Parathyroid adenoma (tissue), 2 donors: ENCODE data around the gene GPER1.

ENCODE experiments used
- H2AFZ ChIP-seq: fragments of 300-600 bp; sonication (generic); one replicate; pipeline ENCODE4 v1.7.0; 2017; ENCODE audit warnings: antibody characterized with exemption, mild to moderate bottlenecking
- H3K27ac ChIP-seq: fragments of 300-600 bp; sonication (generic); one replicate; pipeline ENCODE4 v1.7.0; 2017
- H3K27me3 ChIP-seq: fragments of 300-600 bp; sonication (generic); one replicate; pipeline ENCODE4 v1.7.0; 2017; ENCODE audit warnings: low read length; ENCODE audit not compliant: control insufficient read depth, insufficient read depth
- H3K36me3 ChIP-seq: fragments of 300-600 bp; sonication (generic); one replicate; pipeline ENCODE4 v1.7.0; 2017; ENCODE audit warnings: low read length; ENCODE audit not compliant: control insufficient read depth, insufficient read depth
- H3K4me1 ChIP-seq: fragments of 300-600 bp; sonication (generic); one replicate; pipeline ENCODE4 v1.7.0; 2017; ENCODE audit warnings: control low read depth
- H3K4me2 ChIP-seq: fragments of 300-600 bp; sonication (generic); one replicate; pipeline ENCODE4 v1.7.0; 2017; ENCODE audit warnings: low read length
- H3K4me3 ChIP-seq: fragments of 300-600 bp; sonication (generic); one replicate; pipeline ENCODE4 v1.7.0; 2017; ENCODE audit warnings: low read depth, low read length
- H3K79me2 ChIP-seq: fragments of 300-600 bp; sonication (generic); one replicate; pipeline ENCODE4 v1.7.0; 2017; ENCODE audit warnings: control low read depth
- H3K9ac ChIP-seq: fragments of 300-600 bp; sonication (generic); one replicate; pipeline ENCODE4 v1.7.0; 2017; ENCODE audit warnings: mild to moderate bottlenecking
- H3K9me3 ChIP-seq: fragments of 300-600 bp; sonication (generic); one replicate; pipeline ENCODE4 v1.7.0; 2017; ENCODE audit warnings: low read length; ENCODE audit not compliant: control insufficient read depth
- TF ChIP-seq, protein P1 (sequence below): fragments of 300-600 bp; sonication (generic); IDR thresholded peaks from one replicate; pipeline ENCODE4 v1.7.0; 2017; ENCODE audit warnings: antibody characterized with exemption, mild to moderate bottlenecking
- donor health status: primary hyperparathyroidism.

Gene GPER1

GRCh38 chr7:1105189-1105588, 17.3 kb downstream of the GPER1 start:
- Histone ChIP-seq H3K79me2 (peaks cover 53% of the 10 kb centered on the region), H2AFZ (no peak overlapping the region), H3K27me3 (no peaks in the 10 kb centered on the region), H3K4me2 (no peak overlapping the region), H3K4me3 (no peak overlapping the region), H3K36me3 (no peaks in the 10 kb centered on the region), H3K4me1 (no peaks in the 10 kb centered on the region), H3K9me3 (no peaks in the 10 kb centered on the region), H3K27ac (no peak overlapping the region), H3K9ac (no peak overlapping the region)
- TF ChIP-seq, protein P1, sequence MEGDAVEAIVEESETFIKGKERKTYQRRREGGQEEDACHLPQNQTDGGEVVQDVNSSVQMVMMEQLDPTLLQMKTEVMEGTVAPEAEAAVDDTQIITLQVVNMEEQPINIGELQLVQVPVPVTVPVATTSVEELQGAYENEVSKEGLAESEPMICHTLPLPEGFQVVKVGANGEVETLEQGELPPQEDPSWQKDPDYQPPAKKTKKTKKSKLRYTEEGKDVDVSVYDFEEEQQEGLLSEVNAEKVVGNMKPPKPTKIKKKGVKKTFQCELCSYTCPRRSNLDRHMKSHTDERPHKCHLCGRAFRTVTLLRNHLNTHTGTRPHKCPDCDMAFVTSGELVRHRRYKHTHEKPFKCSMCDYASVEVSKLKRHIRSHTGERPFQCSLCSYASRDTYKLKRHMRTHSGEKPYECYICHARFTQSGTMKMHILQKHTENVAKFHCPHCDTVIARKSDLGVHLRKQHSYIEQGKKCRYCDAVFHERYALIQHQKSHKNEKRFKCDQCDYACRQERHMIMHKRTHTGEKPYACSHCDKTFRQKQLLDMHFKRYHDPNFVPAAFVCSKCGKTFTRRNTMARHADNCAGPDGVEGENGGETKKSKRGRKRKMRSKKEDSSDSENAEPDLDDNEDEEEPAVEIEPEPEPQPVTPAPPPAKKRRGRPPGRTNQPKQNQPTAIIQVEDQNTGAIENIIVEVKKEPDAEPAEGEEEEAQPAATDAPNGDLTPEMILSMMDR: no peak

- no peaks in the 10 kb centered on the region for H3K27me3 ChIP-seq
- no peak overlapping the region for H3K4me2 ChIP-seq
- H3K9me3 ChIP-seq: no peaks in the 10 kb centered on the region
- TF ChIP-seq, protein P1: no peak
- no peak overlapping the region for H3K9ac ChIP-seq
- H3K27ac ChIP-seq: no peak overlapping the region
- no peaks in the 10 kb centered on the region for H3K4me1 ChIP-seq
- no peak overlapping the region for H2AFZ ChIP-seq
- no peak overlapping the region for H3K4me3 ChIP-seq
- H3K36me3 ChIP-seq: no peaks in the 10 kb centered on the region
- H3K79me2 ChIP-seq: peaks cover 55% of the 10 kb centered on the region
Measured at GRCh38 chr7:1106063-1106792, 18.3 kb downstream of the GPER1 start.

DNA sequence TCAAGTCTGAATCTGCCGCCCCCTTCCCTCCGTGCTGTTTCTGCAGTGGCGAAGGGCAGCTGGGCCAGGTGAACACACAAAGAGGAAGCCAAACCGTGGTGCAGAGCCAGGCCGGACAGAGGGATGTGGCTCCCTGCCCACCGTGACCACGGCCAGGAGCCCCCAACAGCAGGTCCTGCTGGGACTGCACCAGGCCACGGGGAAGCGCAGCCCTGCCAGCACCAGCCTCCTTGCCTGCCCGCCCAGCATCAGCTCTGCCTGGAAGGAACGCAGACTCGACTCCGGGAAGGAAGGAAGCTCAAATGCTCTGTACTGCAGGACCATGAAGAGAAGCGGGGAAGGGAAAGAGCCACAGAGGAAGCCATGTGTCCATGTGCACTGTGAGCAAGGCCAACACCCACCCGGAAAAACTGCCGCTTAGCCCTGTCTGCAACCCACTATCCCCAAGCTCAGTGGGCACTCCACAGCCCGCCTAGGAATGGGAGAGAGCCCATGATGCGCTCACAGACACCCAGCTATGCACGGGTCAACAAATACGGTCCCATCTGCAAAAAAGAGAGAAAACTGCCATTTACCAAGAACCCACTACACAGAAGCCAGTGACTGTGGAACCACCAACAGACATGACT, 19.0 kb downstream of the GPER1 start:
- TF ChIP-seq, protein P1: no peak
- Histone ChIP-seq H3K9ac (no peak overlapping the region), H3K27ac (no peak overlapping the region)

DNA sequence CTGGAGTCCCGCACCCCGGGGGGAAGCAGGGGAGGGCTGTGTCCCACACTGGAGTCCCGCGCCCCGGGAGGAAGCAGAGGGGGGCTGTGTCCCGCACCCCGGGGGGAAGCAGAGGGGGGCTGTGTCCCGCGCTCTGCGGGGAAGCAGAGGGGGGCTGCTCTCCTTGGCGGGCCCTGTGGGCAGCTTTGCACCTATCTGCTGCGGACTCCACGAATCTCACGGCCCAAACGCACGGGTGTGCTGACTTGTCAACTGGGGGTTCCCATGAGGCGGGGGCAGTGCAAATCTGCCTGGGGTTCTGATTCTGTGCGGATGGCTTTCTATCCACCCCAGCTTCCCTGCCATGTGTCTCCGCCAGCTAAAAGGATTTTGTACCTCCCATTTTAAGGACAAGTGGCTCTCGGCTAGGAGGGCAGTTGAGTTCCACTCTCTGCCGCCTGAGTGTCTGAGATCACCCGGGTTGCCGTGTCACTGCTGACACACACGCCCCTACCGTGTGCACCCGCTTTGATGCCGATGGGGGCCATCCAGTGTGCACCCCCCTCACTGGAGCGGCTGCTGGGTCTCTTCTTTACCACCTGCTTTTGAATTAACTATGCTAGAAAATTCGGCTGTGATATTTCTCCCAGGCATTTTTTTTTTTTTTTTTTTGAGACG, 20.5 kb downstream of the GPER1 start:
- Histone ChIP-seq H3K27ac (no peak overlapping the region), H3K9me3 (no peaks in the 10 kb centered on the region), H3K9ac (no peak overlapping the region), H3K79me2 (peaks cover 43% of the 10 kb centered on the region), H3K27me3 (no peaks in the 10 kb centered on the region), H3K4me2 (no peak overlapping the region), H3K4me3 (no peak overlapping the region), H2AFZ (no peak overlapping the region), H3K36me3 (no peaks in the 10 kb centered on the region), H3K4me1 (no peaks in the 10 kb centered on the region)
- TF ChIP-seq, protein P1: no peak

More for the DNA sequence above, 19.0 kb downstream of the GPER1 start:
- Histone ChIP-seq H3K4me3 (no peak overlapping the region), H3K4me2 (no peak overlapping the region), H3K27me3 (no peaks in the 10 kb centered on the region), H3K79me2 (peaks cover 49% of the 10 kb centered on the region), H3K9me3 (no peaks in the 10 kb centered on the region), H3K4me1 (no peaks in the 10 kb centered on the region), H3K36me3 (no peaks in the 10 kb centered on the region), H2AFZ (no peak overlapping the region)
